Occipital lobe (tissue), 1 donor: Measurements from ENCODE around the gene ELMO2. TPM values are rescaled to one million over a fixed set of nuclear protein-coding genes. Genes with fewer than 3 reads are reported as not detected.

Experiments used
- total RNA-seq: library from RNA; depleted of rRNA; stranded (reverse); fragments of >200 nt; gene quantifications from one replicate; pipeline ENCODE4 v1.2.3, GENCODE V29; 2014

ELMO2 gene
- total RNA-seq, 1 donor from 2014 or later: 55.1 TPM

Other genes starting within 250 kb of the ELMO2 start
- gene CDH22, start 98.1 kb downstream of the ELMO2 start, total RNA-seq: 0.31 TPM
- gene ZNF334, start 106.9 kb upstream of the ELMO2 start, total RNA-seq: 13.6 TPM
- gene OCSTAMP, start 144.0 kb upstream of the ELMO2 start, total RNA-seq: not detected
- gene SLC13A3, start 244.8 kb upstream of the ELMO2 start, total RNA-seq: 10.8 TPM